Stimulated activated CD8-positive, alpha-beta memory T cell treated with anti-CD3 and anti-CD28 coated beads, Interleukin-4, amount 100 ng/mL, for 4 hours (primary cell): Measurements from ENCODE around the gene ADRA2B.
"Not testable (repeated sequence)": the region's sequence is repeated elsewhere in the genome, so short reads cannot be mapped to it uniquely, and the experiment has no call there.

Experiments
- DNase-seq, 2 donors: peaks; one replicate each; pipeline ENCODE4 v3.0.0-alpha.2; 2020; ENCODE audit warnings: low read depth in 2 of 2, low spot score in 1 of 2

ADRA2B gene

GRCh38 chr2:96071087-96071976, 45.0 kb downstream of the ADRA2B start:
- DNase-seq: not testable (repeated sequence)

- DNase-seq: not testable (repeated sequence)
Observed at GRCh38 chr2:96070351-96070750, 46.0 kb downstream of the ADRA2B start.

GRCh38 chr2:96069878-96070277, 46.5 kb downstream of the ADRA2B start:
- not testable (repeated sequence) for DNase-seq

- DNase-seq: not testable (repeated sequence)
Observed at GRCh38 chr2:96067902-96068581, 48.3 kb downstream of the ADRA2B start.

GRCh38 chr2:96067098-96067660, 49.2 kb downstream of the ADRA2B start:
- DNase-seq: not testable (repeated sequence)

GRCh38 chr2:96066511-96066910, 49.9 kb downstream of the ADRA2B start:
- DNase-seq: not testable (repeated sequence)

- DNase-seq: not testable (repeated sequence)
Observed at GRCh38 chr2:96065954-96066353, 50.4 kb downstream of the ADRA2B start.

GRCh38 chr2:96065381-96065930, 50.9 kb downstream of the ADRA2B start:
- no peak for DNase-seq

- not testable (repeated sequence) for DNase-seq
Observed at GRCh38 chr2:96064760-96065159, 51.6 kb downstream of the ADRA2B start.

GRCh38 chr2:96064047-96064675, 52.2 kb downstream of the ADRA2B start:
- not testable (repeated sequence) for DNase-seq

- DNase-seq: not testable (repeated sequence)
Observed at GRCh38 chr2:96063116-96063899, 53.1 kb downstream of the ADRA2B start.
